ENCODE measurements around the gene UBB.

The UBB gene

GRCh38 chr17:16380640-16381495 is at the start of gene UBB:
UBB (plus strand) TSS chr17:16381091; CDS start chr17:16381908, 817 bp downstream.
- DNase-seq, result peak; percentile 91

- DNase-seq, result no peak
Observed at GRCh38 chr17:16338391-16338790, 42.5 kb upstream of the UBB start.

- DNase-seq, result no peak
Observed at GRCh38 chr17:16339402-16339801, 41.5 kb upstream of the UBB start.

GRCh38 chr17:16339959-16340358 is 40.9 kb upstream of the UBB start:
- no peak for DNase-seq

- DNase-seq, result no peak
Observed at GRCh38 chr17:16342979-16343378, 37.9 kb upstream of the UBB start.

- no peak for DNase-seq
Observed at GRCh38 chr17:16343569-16343968, 37.3 kb upstream of the UBB start.

- DNase-seq, result no peak
Observed at GRCh38 chr17:16345565-16345964, 35.3 kb upstream of the UBB start.

- no peak for DNase-seq
Observed at GRCh38 chr17:16346721-16347271, 34.1 kb upstream of the UBB start.

- no peak for DNase-seq
Observed at GRCh38 chr17:16348586-16348985, 32.3 kb upstream of the UBB start.

GRCh38 chr17:16349431-16349830 is 31.5 kb upstream of the UBB start:
- no peak for DNase-seq

GRCh38 chr17:16351831-16352230 is 29.1 kb upstream of the UBB start:
- DNase-seq, result no peak

GRCh38 chr17:16352303-16352666 is 28.6 kb upstream of the UBB start:
- peak; percentile 36 for DNase-seq

GRCh38 chr17:16352667-16353316 is 28.1 kb upstream of the UBB start:
- DNase-seq, result peak; percentile 55

- DNase-seq, result peak; percentile 66
Observed at GRCh38 chr17:16353317-16354174, 27.3 kb upstream of the UBB start, which contains the start of gene CENPV. CENPV (minus strand) TSS chr17:16353469; CDS start chr17:16353436, 33 bp downstream.

- no peak for DNase-seq
Observed at GRCh38 chr17:16354585-16354984, 26.3 kb upstream of the UBB start.

- no peak for DNase-seq
Observed at GRCh38 chr17:16358394-16358793, 22.5 kb upstream of the UBB start.

- DNase-seq, result no peak
Observed at GRCh38 chr17:16361874-16362273, 19.0 kb upstream of the UBB start.

- DNase-seq, result peak; percentile 72
Observed at GRCh38 chr17:16363749-16364536, 16.9 kb upstream of the UBB start.

- no peak for DNase-seq
Observed at GRCh38 chr17:16364625-16365024, 16.3 kb upstream of the UBB start.

- no peak for DNase-seq
Observed at GRCh38 chr17:16371742-16372141, 9.1 kb upstream of the UBB start.

GRCh38 chr17:16374146-16374938 is 6.5 kb upstream of the UBB start:
- DNase-seq, result no peak
